Nephron progenitor cell (in vitro differentiated cells): ENCODE results near the gene IMPACT.

Source experiments
- DNase-seq: peaks from one replicate; pipeline ENCODE4 v3.0.0; 2021
- H3K27ac Mint-ChIP-seq: 2 replicates; pipeline ENCODE4 v1.8.0; 2021; ENCODE audit warnings: mild to moderate bottlenecking, moderate library complexity, mixed read lengths
- H3K27me3 Mint-ChIP-seq: 2 replicates; pipeline ENCODE4 v1.8.0; 2021; ENCODE audit warnings: mild to moderate bottlenecking, low read depth, mixed read lengths; ENCODE audit not compliant: poor library complexity
- H3K36me3 Mint-ChIP-seq: 2 replicates; pipeline ENCODE4 v1.8.0; 2021; ENCODE audit warnings: low read depth, mixed read lengths
- H3K4me1 Mint-ChIP-seq: 2 replicates; pipeline ENCODE4 v1.8.0; 2021; ENCODE audit warnings: mixed read lengths
- H3K4me3 Mint-ChIP-seq: 2 replicates; pipeline ENCODE4 v1.8.0; 2021; ENCODE audit warnings: mild to moderate bottlenecking, moderate library complexity, mixed read lengths
- H3K9me3 Mint-ChIP-seq: 2 replicates; pipeline ENCODE4 v1.8.0; 2021; ENCODE audit warnings: mild to moderate bottlenecking, moderate library complexity, mixed read lengths
- CTCF ChIP-seq: fragments of 200-600 bp; sonication (generic); IDR thresholded peaks from 2 replicates; pipeline ENCODE4 v1.5.0; 2021; ENCODE audit warnings: antibody characterized with exemption

The IMPACT gene

GRCh38 chr18:24426398-24427294 is at the start of gene IMPACT:
Gene IMPACT (plus strand): TSS chr18:24426670. CDS start chr18:24426757, 87 bp downstream.
- Mint-ChIP-seq H3K4me3 (peak within 1 kb of the TSS; percentile 97), H3K36me3 (peaks cover 19% of the 10 kb centered on the region), H3K9me3 (no peaks in the 10 kb centered on the region), H3K27me3 (peaks cover 11% of the 10 kb centered on the region), H3K27ac (peak within 1 kb of the TSS; percentile 99), H3K4me1 (peaks cover 36% of the 10 kb centered on the region)
- no peak for TF ChIP-seq CTCF
- peak; percentile 91 for DNase-seq

DNA sequence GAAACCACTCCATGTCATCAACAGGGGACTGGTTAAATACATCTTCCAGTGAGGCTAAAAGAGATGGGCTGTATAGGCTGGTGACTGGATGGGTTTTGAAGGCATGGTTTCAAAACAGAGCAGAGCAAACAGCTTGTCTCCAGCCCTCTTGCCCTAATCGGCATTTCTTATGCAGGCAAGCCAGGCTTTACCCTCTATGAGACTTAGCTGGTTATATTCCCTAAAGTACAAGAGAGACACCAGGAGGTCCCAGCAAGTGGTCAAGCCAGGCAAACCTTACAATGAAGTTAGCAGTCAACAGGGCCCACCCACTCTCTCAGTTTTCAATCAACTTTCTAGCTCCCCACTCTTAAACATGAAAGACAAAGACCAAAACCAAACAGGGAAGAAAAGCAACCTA is 47.9 kb upstream of the IMPACT start:
- no peak for DNase-seq
- Mint-ChIP-seq H3K4me1 (peaks cover 32% of the 10 kb centered on the region), H3K9me3 (no peaks in the 10 kb centered on the region), H3K36me3 (peaks cover 49% of the 10 kb centered on the region), H3K27ac (no peak overlapping the region), H3K4me3 (no peak overlapping the region), H3K27me3 (peaks cover 3% of the 10 kb centered on the region)
- no peak for TF ChIP-seq CTCF

GRCh38 chr18:24380163-24380747 is 46.2 kb upstream of the IMPACT start:
- Mint-ChIP-seq H3K27ac (peak overlapping the region; percentile 80), H3K4me1 (peaks cover 25% of the 10 kb centered on the region), H3K36me3 (peaks cover 42% of the 10 kb centered on the region), H3K27me3 (peaks cover 3% of the 10 kb centered on the region), H3K4me3 (no peak overlapping the region), H3K9me3 (no peaks in the 10 kb centered on the region)
- no peak for DNase-seq
- no peak for TF ChIP-seq CTCF

DNA sequence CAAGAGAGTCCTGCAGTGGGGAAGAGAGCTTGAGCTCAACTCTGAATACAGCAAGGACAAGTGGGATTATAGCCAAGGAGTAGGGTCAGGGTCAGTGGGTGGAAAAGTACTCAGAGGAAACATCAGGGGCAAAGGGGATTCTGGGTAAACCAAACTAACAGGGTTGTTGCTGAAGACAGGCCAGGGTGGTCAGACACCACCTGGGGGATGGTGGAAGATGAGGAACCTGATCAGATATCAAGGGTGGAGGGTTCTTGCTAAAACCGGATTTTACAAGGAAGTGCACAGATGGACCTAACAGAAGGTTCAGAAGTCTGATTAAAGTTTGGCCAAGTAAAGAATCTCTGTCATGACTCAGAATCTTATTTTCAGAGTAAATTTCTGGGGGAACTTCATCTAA is 45.3 kb upstream of the IMPACT start:
- Mint-ChIP-seq H3K27me3 (peaks cover 3% of the 10 kb centered on the region), H3K4me3 (no peak overlapping the region), H3K27ac (peak overlapping the region; percentile 83), H3K4me1 (peaks cover 24% of the 10 kb centered on the region), H3K36me3 (peaks cover 33% of the 10 kb centered on the region), H3K9me3 (no peaks in the 10 kb centered on the region)
- no peak for TF ChIP-seq CTCF
- DNase-seq = no peak

DNA sequence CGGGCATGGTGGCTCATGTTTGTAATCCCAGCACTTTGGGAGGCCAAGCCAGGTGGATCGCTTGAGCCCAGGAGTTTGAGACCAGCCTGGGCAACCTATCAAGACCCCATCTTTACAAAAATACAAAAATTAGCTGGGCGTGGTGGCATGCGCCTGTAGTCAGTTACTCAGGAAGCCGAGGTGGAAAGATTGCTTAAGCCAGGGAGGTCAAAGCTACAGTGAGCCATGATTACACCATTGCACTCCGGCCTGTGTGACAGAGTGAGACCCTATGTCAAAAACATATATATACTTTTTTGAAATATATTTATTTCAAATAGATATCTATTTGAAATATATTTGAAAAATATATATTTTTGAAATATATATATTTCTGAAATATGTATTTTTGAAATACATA is 39.8 kb upstream of the IMPACT start:
- H3K4me1 Mint-ChIP-seq = peaks cover 14% of the 10 kb centered on the region
- H3K36me3 Mint-ChIP-seq = peaks cover 41% of the 10 kb centered on the region
- peaks cover 3% of the 10 kb centered on the region for H3K27me3 Mint-ChIP-seq
- H3K27ac Mint-ChIP-seq = no peak overlapping the region
- no peak for TF ChIP-seq CTCF
- no peak overlapping the region for H3K4me3 Mint-ChIP-seq
- H3K9me3 Mint-ChIP-seq = no peaks in the 10 kb centered on the region
- DNase-seq = no peak
